GM18870 (cell line): ENCODE results near the gene FSTL4.
"Not testable (repeated sequence)": the region's sequence is repeated elsewhere in the genome, so short reads cannot be mapped to it uniquely, and the experiment has no call there.

Experiments
- ATAC-seq: cut with Tn5 transposase; IDR thresholded peaks from one replicate; pipeline ENCODE4 v1.9.1; 2021; ENCODE audit warnings: moderate library complexity; ENCODE audit not compliant: unreplicated experiment

Gene FSTL4

DNA sequence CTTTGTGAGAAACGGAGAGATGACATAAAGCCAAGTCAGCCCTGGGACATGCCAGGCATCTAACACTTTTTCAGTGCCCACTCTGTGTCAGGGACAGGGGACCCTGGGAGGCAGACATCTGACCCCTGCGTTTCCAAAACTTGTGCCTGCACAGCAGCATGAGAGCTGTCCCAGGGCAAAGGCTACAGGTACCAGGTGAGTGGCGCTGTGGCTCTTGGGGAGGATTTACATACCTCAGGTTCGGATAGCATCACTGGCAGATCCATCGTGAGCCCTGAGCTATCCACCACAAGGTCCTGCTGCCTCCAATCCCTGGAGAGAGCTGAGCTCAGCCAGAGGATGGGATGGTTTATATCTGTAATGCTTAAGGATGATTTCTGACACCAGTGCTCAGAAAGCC lies 52.4 kb downstream of the FSTL4 start:
- ATAC-seq, result no peak

DNA sequence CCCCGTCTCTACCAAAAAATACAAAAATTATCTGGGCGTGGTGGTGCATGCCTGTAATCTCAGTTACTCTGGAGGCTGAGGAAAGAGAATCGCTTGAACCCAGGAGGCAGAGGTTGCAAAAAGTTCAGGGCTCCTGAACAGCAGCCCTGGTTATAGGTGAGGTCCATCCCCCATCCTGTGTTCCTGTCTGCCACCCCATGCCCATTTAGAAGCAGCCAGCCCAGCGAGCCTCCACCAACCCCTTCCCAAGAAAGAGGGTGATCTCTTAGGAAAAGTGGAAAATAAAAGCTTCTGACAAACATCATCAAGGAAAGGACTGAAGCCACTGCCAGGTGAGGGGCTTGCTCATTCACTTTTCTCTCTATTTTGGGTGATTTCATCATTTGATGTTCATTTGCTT lies 55.8 kb downstream of the FSTL4 start:
- no peak for ATAC-seq

DNA sequence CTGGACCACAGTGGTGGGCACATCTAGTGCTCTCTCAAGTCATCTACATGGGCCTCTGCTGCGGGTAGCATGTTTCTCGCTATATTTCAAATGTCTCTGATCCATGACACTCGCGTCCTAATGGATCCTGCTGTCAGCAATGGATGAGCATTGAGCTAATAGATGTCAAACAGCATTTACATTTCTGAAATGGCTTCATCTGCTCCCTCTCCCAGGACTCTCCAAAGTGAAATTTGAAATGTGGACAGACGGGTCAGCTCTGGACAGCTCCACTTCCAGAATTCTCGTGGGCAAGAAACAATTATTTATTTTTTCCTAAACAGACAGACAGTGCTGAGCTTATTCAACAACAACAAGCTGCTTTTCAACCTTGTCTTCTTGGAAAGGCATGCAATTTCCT lies 58.1 kb downstream of the FSTL4 start:
- ATAC-seq, result no peak

DNA sequence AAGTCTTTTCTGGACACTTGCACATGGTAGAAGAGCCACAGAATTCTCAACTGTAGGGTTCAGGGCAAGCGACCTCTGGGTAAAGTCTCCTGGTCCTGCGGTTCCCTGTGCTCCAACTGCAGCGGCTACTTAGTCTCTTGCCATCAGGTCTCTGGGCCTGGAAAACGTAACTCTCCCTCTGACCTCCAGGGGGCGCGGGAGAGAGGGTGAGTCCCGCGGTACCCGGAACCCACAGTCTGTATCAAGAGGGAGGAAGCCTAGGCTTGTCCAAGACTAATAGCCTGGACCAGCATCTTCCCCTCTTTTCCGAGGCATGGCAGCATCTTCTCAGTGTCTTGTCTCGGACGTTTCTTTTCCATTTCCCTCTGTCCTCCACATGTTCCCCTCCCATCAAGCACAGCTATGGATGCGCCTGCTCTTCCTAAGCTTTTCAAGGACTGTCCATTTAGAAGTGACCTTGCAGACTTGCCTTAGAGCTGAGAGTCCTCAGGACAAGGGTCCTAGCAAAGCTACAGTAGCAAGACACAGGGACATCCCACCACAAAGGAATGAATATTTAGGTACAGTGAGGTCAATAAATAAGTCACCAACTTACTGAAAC lies 59.3 kb downstream of the FSTL4 start:
- ATAC-seq, result no peak

DNA sequence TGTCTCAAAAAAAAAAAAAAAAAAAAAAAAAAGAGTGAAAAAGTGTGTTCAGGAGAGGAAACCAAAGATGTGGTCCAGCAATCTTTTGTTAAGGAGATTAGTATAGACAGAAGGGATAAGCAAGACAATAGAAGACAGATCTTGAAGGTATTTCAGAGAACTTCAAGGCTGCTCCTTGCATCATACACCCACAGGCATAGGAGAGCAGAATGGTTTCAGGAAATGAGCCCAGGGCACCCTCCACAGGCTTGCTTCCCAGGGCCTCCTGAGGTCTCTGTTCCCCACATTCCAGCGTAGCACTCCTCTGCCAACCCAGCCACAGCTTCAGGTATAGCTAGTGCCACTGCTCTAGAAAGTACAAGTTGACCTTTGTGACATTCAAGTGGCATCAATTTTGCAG lies 65.8 kb downstream of the FSTL4 start:
- ATAC-seq, result no peak

DNA sequence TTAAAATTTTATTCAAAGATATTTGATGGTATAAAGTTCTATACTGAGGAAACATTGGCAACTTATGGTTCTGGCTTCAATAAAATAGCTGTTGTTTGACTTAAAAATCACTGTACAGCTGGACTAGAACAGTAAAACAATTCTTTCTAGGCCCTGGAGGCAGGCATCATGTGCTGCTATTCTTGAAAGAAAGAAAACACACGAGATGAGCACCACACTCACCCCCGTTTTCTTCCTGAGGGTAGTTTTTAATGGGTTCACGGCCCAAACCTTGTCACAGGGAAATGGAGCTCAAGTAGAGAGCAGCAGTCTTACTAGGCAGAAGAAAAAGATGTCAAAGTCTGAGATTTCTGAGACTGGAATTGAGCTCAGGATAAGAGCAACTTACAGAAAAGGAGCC lies 68.0 kb downstream of the FSTL4 start:
- ATAC-seq, result no peak

DNA sequence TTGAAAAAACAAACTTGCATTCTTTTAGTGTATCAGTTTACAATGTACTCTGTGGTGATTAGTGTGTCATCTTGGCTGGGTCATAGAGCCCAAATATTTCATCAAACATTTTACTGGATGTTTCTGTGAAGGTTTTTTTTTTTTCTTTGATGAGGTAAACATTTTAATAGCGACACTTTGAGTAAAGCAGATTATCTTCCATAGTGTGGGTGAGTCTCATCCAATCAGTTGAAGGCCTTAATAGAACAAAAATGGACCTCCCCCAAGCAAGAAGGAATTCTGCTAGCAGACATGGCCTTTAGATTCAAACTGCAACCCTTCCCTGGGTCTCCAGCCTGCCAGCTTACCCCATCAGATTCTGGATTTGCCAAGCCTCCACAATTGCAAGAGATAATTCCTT lies 72.5 kb downstream of the FSTL4 start:
- no peak for ATAC-seq

DNA sequence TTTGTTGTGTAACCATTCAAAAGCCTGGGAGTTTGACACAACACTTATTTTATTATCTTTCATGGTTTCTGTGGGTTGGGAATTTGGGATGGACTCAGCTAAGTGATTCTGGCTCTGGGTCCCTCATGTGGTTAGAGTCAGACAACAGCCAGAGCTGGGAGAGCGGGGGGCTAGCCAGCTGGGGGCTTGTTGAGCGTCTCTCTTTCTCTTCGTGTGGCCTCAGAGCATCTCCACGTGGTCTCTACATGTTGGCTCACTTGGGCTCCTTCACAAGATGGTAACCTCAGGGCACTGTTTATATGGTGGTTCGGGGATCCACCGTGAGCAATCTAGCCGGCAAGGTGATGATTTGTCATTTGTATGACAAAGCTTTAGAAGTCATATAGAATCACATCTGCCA lies 73.6 kb downstream of the FSTL4 start:
- no peak for ATAC-seq

DNA sequence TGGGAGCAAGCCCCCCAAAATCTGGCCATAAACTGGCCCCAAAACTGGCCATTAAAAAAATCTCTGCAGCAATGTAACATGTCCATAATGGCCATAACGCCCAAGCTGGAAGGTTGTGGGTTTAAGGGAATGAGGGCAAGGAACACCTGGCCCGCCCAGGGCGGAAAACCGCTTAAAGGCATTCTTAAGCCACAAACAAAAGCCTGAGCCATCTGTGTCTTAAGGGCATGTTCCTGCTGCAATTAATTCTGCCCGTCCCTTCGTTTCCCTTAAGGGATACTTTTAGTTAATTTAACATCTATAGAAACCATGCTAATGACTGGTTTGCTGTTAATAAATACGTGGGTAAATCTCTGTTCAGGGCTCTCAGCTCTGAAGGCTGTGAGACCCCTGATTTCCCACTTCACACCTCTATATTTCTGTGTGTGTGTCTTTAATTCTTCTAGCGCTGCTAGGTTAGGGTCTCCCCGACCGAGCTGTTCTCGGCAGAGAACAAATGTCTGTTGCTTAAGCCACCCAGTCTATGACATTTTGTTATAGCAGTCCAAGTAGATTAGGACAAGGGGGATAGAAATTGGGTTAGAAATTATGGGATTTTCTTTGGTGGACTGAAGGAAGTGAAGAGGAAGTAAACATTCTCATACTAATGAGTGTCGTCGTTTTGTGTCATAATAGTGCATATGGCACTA lies 77.0 kb downstream of the FSTL4 start:
- ATAC-seq, result not testable (repeated sequence)

DNA sequence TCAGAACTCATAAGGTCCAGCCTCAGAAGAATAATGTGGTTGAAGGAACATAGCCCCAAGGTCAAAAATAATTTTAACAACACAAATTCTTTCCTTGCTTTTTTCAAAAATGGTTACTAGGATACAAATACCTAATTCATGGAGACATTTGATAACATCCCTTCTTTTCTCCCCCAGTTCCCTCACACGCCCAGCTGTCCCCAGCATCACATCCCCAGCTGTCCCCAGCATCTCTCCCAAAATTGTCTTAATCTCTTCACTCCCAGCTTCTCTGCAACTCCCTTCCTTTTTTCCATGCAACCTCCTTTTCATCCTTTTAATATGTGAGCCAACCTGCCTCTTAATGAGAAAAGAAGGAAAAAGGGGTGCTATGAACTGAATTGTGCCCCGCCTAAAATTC lies 77.8 kb downstream of the FSTL4 start:
- ATAC-seq, result no peak

DNA sequence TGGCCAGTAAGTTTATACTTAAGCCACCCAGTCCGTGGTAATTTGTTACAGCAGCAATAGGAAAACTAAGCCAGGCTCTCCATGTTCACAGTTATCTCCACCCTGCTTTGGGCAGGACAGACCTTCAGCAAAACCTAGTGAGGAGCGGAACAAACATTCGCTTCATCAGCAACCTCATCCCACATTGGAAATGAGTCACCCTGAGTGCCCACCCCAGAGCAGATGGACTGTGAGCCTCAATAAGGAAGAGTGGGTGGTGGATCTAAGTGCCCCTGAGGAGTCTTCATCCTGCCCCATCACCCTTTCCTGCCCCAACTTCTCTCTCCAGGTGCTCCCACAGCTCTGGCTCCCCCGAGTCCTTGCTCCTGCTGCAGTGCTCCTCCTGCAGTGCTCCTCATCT lies 78.8 kb downstream of the FSTL4 start:
- no peak for ATAC-seq

DNA sequence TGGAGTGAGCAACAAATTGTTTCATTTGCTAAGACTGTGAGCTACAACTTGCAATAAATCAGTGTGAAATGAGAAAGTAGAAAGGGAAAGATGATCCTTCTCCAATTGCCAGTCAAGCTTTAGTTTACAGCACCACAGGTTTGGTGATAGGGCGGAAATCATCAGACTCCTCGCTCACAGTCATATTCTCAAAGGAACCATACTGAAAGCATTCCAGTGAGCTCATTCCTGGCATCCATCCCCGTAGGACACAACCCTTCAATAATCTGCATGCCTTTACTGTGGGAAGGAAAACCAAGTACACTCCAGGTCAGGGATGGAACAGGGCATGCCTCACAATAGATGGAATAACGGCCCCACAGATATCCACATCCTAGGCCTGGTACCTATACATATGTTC lies 80.7 kb downstream of the FSTL4 start:
- no peak for ATAC-seq

DNA sequence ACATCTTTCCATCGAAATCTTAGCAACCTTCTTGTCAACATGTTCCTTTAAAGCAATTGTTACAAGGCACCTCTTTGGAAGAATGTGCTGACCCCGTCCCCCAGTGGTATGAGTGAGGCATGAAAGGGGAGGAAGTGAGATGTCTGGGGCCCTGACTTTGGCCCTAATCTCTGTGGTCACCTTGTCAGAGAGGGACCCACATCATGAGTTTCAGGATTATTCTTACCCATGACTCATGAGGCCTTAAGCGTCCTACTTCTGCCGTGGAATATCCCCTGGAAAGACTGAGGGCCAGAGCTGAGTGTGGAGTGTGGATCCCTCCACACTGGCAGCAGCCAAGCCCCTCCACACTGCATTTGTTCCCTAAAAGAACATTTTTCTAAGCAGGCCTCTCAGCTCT lies 81.2 kb downstream of the FSTL4 start:
- no peak for ATAC-seq

DNA sequence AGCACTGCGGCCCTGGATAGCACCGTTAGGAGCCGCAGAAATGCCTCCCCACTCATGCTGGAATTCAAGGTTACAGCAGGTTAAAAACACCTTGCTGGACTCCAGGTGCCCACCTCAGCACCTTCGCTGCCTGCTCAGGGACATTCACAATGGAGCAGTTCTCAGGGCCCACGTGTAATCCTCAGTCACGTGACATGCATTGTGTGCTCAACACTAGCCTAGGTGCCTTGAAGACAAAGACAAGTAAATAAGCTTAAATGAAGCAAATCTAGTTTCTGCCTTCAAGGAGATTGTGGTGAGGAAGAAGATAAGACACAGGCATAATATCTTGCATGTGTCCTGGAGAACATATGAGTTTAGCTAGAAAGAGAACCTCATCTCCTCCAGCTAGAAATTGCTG lies 82.1 kb downstream of the FSTL4 start:
- no peak for ATAC-seq

DNA sequence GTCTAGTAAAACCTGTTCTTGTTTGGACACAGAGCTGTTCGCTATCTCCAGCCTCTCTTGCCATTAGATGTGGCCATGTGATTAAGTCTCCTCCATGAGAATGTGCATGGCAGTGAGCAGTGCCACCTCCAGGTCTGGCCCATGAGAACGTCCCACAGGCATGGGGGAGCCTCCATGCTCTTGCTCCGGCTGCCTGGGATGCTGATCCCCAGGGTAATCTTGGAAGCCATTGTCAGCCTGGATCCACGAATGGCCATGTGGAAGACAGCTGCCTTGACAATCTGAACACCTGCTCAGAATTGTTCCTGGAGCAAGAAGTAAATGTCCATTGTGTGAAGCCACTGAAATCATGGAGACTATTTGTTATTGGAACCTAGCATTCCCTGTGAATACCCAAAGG lies 83.5 kb downstream of the FSTL4 start:
- no peak for ATAC-seq

DNA sequence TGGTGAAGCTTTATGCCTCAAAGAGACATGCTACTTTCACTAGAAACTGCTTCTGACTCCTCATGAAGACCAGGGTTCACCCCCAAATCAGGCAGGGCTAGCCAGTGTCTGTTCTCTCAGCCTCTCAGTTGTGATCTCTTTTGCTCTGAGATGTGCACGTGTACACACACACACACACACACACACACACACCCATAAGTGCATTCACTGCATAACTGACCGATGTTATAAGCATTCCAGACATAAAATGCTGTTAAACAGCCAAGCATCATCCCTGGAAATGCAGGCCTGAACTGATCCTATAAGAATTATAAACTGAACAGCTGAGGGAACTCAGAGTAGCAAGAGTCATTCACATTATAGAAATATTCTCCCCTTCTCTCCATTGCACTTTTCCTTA lies 85.0 kb downstream of the FSTL4 start:
- no peak for ATAC-seq

DNA sequence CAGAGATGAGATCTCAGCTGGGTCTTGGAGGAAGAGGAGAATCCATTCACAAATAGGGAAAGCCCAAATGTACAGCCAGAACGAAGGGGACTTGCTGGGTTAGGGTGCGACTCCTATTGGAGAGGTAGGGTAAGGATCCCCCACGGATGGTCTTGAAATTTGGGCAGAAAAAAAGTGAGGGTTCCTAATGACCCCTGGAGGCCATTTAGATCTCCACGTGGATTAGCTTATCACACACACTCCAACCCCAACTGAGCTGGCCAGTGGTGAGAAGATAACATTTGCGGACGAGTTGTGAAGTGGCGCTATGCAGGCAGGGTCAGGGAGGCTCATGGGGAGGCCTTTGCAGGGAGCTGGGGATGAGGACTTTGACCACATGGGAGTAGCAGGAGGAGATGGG lies 86.0 kb downstream of the FSTL4 start:
- ATAC-seq, result no peak

DNA sequence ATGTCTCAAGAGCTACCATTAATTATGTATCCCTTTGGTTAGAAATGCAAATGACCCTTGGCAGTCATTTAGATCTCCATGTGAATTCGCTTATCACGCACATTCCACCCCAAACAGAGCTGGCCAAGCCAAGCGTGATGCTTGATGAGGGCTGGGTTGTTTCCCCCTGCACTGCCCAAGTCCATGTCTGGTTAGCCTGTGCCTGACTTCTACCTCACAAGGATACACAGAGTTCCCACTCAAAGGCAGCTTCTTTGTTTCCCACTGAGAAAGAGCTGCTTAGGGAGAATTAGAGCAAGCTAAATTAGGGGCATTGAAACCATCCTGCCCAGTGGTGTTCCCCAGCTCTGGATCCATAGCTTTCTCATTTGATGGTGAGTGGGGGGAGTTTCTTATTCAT lies 87.2 kb downstream of the FSTL4 start:
- no peak for ATAC-seq

DNA sequence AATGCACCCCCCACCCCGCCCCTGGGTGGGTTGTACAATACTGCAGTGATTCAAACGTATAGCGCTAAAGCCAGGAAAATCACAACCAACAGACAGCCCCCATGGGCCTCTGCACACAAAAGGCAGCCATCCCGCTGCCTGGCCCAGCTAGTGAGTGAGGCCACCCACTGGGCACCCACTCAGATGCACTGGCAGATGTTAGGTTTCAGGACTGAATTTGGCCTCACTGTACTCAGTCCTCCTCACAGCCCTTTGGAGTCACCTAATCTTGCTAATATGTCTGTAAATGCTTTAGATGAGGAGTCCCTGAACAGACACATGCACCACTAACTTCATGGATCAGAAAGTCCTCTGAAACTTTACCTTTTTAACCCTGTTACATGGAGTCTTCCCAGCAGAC lies 87.7 kb downstream of the FSTL4 start:
- no peak for ATAC-seq

DNA sequence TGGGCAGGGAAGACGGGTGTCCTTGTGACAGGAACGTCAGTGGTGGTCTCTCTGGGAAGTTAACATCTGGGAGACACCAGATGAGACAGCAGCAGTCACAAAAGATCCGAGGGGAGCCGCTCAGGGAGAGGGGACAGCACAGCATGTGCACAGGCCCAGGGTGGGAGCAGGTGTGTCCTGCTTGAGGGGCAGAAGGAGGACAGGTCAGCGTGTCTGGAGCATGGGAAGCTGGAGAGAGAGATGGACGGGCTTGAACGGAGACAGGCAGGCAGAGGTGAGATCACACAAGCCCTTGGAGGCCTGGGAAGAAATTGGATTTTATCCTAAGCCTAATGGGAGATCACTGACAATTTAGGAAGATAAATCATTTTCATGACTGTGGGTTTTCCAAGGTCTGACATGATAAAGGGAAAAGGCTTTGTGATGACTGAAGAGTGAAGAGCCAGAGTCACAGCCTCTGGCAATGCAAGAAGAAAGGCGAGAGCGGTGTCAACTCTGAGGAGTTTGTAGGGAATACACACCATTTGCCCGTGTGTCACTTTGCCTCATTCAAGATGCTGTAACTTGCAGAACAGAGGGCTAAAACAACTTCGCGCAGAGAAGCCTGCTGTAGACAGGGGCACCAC lies 88.3 kb downstream of the FSTL4 start:
- no peak for ATAC-seq

DNA sequence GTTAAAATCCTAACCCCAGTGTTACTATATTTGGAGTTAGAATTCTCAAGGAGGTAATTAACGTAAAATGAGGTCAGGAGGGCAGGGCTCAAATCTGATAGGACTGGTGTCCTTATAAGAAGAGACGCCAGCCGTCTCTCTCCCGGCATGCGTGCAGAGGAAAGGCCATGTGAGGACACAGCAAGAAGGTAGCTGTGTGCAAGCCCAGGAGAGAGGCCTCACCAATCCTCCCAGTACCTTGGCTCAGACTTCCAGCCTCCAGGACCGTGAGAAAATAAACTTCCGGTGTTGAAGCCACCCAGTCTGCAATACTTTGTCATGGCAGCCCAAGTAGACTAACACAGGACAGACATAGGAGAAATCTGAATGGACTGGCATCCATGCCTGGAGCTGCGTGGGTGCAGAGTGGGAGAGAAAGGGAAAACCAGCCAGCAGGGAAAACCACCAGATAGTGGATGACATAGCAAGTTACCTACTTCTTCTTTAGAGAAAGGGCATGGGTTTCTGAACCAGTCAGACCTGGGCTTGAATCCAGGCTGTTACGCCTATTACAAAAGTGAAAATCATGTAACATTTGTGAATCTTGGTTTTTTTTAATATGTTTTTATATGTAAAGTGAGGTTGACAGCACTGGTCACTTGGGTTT lies 89.2 kb downstream of the FSTL4 start:
- ATAC-seq, result no peak

DNA sequence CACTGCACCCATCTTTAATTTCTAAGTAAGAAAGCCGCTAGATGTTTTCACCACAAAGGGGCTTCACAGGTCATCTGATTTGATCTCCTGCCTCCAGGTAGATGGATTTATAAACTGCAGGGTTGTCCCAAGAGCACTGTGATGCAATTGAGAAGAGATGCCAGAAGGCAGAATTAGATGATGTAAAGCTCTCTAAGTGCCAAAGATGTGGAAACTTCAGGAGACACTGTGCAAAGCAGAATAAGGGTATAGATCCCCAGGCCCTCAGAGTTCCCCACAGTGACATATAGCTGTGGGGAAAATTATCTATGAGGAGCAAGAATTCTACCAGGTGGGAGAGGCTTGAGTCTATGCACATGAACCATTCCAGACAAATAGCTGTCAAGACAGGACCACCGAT lies 90.5 kb downstream of the FSTL4 start:
- ATAC-seq, result no peak
